Measurements from ENCODE around the gene INPP5K. TPM values are rescaled to one million over a fixed set of nuclear protein-coding genes. Genes with fewer than 3 reads are reported as not detected.
"Not testable (repeated sequence)": the region's sequence is repeated elsewhere in the genome, so short reads cannot be mapped to it uniquely, and the experiment has no call there.

Gene INPP5K
- total and polyA plus RNA-seq, 2 of the 4 experiments (the other 2 are of a cell fraction), result 14.9 to 17.4 TPM

DNA sequence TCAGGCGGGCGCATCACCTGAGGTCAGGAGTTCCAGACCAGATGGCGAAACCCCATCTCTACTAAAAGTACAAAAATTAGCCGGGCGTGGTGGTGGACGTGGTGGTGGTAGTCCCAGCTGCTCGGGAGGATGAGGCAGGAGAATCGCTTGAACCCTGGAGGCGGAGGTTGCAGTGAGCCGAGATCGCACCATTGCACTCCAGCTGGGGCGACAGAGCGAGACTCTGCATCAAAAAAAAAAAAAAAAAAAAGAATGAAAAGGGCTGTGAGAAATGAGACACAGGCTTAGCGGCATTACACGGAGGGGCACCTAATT is 47.0 kb upstream of the INPP5K start:
- H3K4ac ChIP-seq (ENCODE audit: low read depth, low read length); H3K4me1 ChIP-seq (ENCODE audit: control insufficient read depth, insufficient read depth, low read length); H3K14ac ChIP-seq (replicated peaks; ENCODE audit: low read depth, low read length); dilution Hi-C loops (cut with HindIII; ENCODE audit: low sequenced_read_pairs, unreplicated experiment); CTCF ChIA-PET; H2BK120ac ChIP-seq (ENCODE audit: low read depth, low read length); H2BK5ac ChIP-seq (ENCODE audit: low read depth, low read length, poor library complexity, severe bottlenecking); H3K36me3 ChIP-seq (ENCODE audit: control insufficient read depth, insufficient read depth, low read length); H2AK5ac ChIP-seq (ENCODE audit: low read depth, low read length); POLR2A ChIA-PET (ENCODE audit: unreplicated experiment); H2AK9ac ChIP-seq (replicated peaks; ENCODE audit: low read depth, low read length, poor library complexity); H3K18ac ChIP-seq (ENCODE audit: low read depth, low read length); H4K8ac ChIP-seq (ENCODE audit: low read depth in 2 of 2, low read length in 2 of 2); H4K91ac ChIP-seq (ENCODE audit: insufficient read depth, low read depth, low read length); H3K23ac ChIP-seq (ENCODE audit: low read depth, low read length); H3K4me3 ChIP-seq (ENCODE audit: insufficient read depth, low read depth, low read length); H2BK20ac ChIP-seq (ENCODE audit: low read depth, low read length); H2BK15ac ChIP-seq (ENCODE audit: low read depth, low read length); H3K27ac ChIP-seq (ENCODE audit: insufficient read depth, low read length); in situ Hi-C loops (cut with MboI; ENCODE audit: low sequenced_read_pairs); ATAC-seq (ENCODE audit: low read depth); H3K4me2 ChIP-seq (ENCODE audit: low read depth, low read length); H3K9me3 ChIP-seq (ENCODE audit: control insufficient read depth, insufficient read depth, low read length); H3K27me3 ChIP-seq (ENCODE audit: control insufficient read depth, insufficient read depth, low read length); H3K9ac ChIP-seq (ENCODE audit: low read depth, low read length); DNase-seq; H3K56ac ChIP-seq (ENCODE audit: extremely low read depth, insufficient read depth, low read length); H4K5ac ChIP-seq (ENCODE audit: low read depth, low read length); BruUV-seq (replicated peaks): not testable (repeated sequence)
- H3K9me1 ChIP-seq (ENCODE audit: insufficient read depth, low read length), result peaks cover 21% of the 10 kb centered on the region
- intact Hi-C loops (cut with micrococcal nuclease), result loop anchor here (5.0 kb wide), 1 partner anchor 286 kb away; the partner anchor contains the start of gene TRARG1
- H3K79me1 ChIP-seq (ENCODE audit: low read depth in 1 of 2, low read length in 2 of 2), result peaks cover 0 to 34% of the 10 kb centered on the region in 2 experiments
- H2AFZ ChIP-seq (replicated peaks; ENCODE audit: low read length, poor library complexity), result peak overlapping the region; percentile 41
- peaks cover 36% of the 10 kb centered on the region for H4K20me1 ChIP-seq (ENCODE audit: insufficient read depth, low read length)
- 86% methylated on average over 5 of the region's 15 CpGs; no CpG with 5 or more reads in 1 of the 2 experiments for WGBS, 2 experiments (ENCODE audit: extremely low coverage in 2 of 2, insufficient read length in 1 of 2)

Data from IMR-90 (cell line).